ENCODE measurements around the gene JAZF1. TPM values are rescaled to one million over a fixed set of nuclear protein-coding genes. Genes with fewer than 3 reads are reported as not detected.

The JAZF1 gene
- total and polyA plus RNA-seq, 10 of the 15 experiments (the other 5 are each of a cell fraction or from before 2014, with no cell fraction given): 0.04 to 0.82 (median 0.15) TPM; not detected in 3

DNA sequence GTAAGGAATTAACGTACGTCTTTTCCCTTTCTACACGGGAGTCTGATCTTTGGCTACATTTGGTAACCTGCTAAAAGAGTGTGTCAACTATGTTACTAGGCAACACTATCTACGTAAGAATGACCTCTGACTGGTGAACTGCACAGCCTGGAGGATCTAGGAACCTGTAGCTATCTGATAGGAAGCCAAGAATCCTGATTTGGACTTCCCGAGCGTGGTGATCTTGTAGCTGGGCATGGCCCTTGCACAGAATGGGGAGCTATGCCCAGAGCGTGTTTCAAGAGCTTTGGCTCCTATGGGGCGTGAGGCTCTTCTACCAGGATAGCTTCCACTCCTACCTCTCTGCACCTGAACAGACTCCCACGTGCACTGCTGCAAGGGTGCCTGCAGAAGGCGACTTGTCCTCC, 283.2 kb downstream of the JAZF1 start (continued):
- TF ChIP-seq MEF2B (IDR thresholded peaks at IDR 0.05; ENCODE audit: partially characterized antibody, poor library complexity, severe bottlenecking): no peak
- TF ChIP-seq BHLHE40 (IDR thresholded peaks at IDR 0.05; ENCODE audit: borderline replicate concordance in 1 of 2, low read depth in 2 of 2, low read length in 1 of 2): no peak
- no peak for TF ChIP-seq SIX5 (IDR thresholded peaks at IDR 0.05; ENCODE audit: low read depth, low read length, severe bottlenecking)
- no peak for TF ChIP-seq STAT1 (conservative IDR thresholded peaks at IDR 0.05)
- no peak for TF ChIP-seq SPI1 (IDR thresholded peaks at IDR 0.05; ENCODE audit: borderline replicate concordance, insufficient read depth, low read depth, low read length)
- TF ChIP-seq, protein P1, sequence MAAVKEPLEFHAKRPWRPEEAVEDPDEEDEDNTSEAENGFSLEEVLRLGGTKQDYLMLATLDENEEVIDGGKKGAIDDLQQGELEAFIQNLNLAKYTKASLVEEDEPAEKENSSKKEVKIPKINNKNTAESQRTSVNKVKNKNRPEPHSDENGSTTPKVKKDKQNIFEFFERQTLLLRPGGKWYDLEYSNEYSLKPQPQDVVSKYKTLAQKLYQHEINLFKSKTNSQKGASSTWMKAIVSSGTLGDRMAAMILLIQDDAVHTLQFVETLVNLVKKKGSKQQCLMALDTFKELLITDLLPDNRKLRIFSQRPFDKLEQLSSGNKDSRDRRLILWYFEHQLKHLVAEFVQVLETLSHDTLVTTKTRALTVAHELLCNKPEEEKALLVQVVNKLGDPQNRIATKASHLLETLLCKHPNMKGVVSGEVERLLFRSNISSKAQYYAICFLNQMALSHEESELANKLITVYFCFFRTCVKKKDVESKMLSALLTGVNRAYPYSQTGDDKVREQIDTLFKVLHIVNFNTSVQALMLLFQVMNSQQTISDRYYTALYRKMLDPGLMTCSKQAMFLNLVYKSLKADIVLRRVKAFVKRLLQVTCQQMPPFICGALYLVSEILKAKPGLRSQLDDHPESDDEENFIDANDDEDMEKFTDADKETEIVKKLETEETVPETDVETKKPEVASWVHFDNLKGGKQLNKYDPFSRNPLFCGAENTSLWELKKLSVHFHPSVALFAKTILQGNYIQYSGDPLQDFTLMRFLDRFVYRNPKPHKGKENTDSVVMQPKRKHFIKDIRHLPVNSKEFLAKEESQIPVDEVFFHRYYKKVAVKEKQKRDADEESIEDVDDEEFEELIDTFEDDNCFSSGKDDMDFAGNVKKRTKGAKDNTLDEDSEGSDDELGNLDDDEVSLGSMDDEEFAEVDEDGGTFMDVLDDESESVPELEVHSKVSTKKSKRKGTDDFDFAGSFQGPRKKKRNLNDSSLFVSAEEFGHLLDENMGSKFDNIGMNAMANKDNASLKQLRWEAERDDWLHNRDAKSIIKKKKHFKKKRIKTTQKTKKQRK (IDR thresholded peaks at IDR 0.05; ENCODE audit: low read depth, low read length): no peak
- TF ChIP-seq NFXL1 (IDR thresholded peaks at IDR 0.05; ENCODE audit: borderline replicate concordance): no peak

DNA sequence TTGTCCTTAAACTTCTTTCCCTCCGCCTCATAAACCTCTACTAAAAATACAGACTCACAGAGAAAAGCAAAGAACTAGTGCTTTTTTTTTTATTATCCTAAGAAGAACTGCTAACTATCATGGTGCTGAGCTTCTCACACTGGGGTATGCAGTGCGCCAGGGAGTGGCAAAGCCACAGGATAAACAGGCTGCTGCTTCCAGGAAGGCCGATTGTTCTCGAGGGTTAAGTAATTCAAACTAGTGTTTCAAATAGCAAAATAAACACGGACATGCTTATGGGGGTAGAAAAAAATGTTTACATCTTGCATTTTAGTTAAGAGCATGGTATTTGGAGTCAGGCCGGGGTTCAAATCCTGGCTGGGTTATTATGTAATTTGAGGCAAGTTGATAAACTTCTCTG, 283.6 kb downstream of the JAZF1 start:
- H3K36me3 ChIP-seq (ENCODE audit: control insufficient read depth in 2 of 2, insufficient read depth in 2 of 2, low read length in 1 of 2): no peaks in the 10 kb centered on the region
- TF ChIP-seq PAX5 (IDR thresholded peaks at IDR 0.05; ENCODE audit: borderline replicate concordance, low read depth, low read length) (no peak), BRCA1 (IDR thresholded peaks at IDR 0.05; ENCODE audit: low read depth, low read length) (no peak), IKZF1 (conservative IDR thresholded peaks at IDR 0.05) (no peak), RFX5 (IDR thresholded peaks at IDR 0.05; ENCODE audit: low read depth, low read length) (no peak), FOXK2 (IDR thresholded peaks at IDR 0.05) (no peak)
- ChIA-PET SMC1A (ENCODE audit: uncharacterized antibody, unreplicated experiment) (interaction anchor here (0.9 to 1.1 kb wide), 2 partner anchors 8 to 23 kb away, joined by 3 read pairs; no protein-coding TSS in a partner anchor), POLR2A (no interaction called here), CTCF (interaction anchor here (0.6 to 1.3 kb wide), 3 partner anchors 24 to 907 kb away, joined by 3 to 5 read pairs (median 4); no protein-coding TSS in a partner anchor), RAD21 (ENCODE audit: unreplicated experiment) (no interaction called here)
- FAIRE-seq (no peak), ATAC-seq (no peak), DNase-seq (ENCODE audit: low read depth, low spot score) (no peak)
- H4K20me1 ChIP-seq (ENCODE audit: control insufficient read depth, insufficient read depth): no peaks in the 10 kb centered on the region
- no peak overlapping the region for H3K4me2 ChIP-seq (ENCODE audit: control insufficient read depth, insufficient read depth)
- no peak overlapping the region for H2AFZ ChIP-seq (ENCODE audit: control insufficient read depth, low read depth, low read length)
- no peak overlapping the region for H3K4me3 ChIP-seq
- peaks cover 1 to 3% of the 10 kb centered on the region in 2 experiments; a peak in 1 of 4 replicates for H3K27me3 ChIP-seq (replicated peaks in 1 of 2; ENCODE audit: control insufficient read depth in 2 of 2, insufficient read depth in 2 of 2, low read length in 1 of 2)
- H3K9ac ChIP-seq (ENCODE audit: control insufficient read depth, insufficient read depth, low read length): no peak overlapping the region
- 46% methylated on average over 6 of the region's 6 CpGs for WGBS (ENCODE audit: insufficient coverage, insufficient replicate concordance, low lambda C conversion rate, missing lambda C conversion rate)
- BruUV-seq (replicated peaks): no TSS peak
- intact Hi-C loops (cut with micrococcal nuclease; ENCODE audit: unreplicated experiment) (no loop called here), in situ Hi-C loops (cut with MboI) (no loop called here)
- H3K79me2 ChIP-seq (ENCODE audit: control insufficient read depth, insufficient read depth, low read length): no peaks in the 10 kb centered on the region
- no peaks in the 10 kb centered on the region for H3K9me3 ChIP-seq (replicated peaks; ENCODE audit: control insufficient read depth, insufficient read depth, low read length)
- H3K27ac ChIP-seq (ENCODE audit: control insufficient read depth, insufficient read depth): no peak overlapping the region
- H3K4me1 ChIP-seq (ENCODE audit: control insufficient read depth, insufficient read depth, low read length): peaks cover 19% of the 10 kb centered on the region
